OCI-M1 (cell line): ENCODE data around the gene ZNF385A.

ENCODE experiments used
- DNase-seq: peaks from one replicate; lab custom pipeline; 2025; lab: John Stamatoyannopoulos, UW

ZNF385A gene

GRCh38 chr12:54373649-54374561, 10.6 kb downstream of the ZNF385A start:
- no peak for DNase-seq

- DNase-seq: no peak
These were observed 12.3 kb downstream of the ZNF385A start for GRCh38 chr12:54372113-54372806.

GRCh38 chr12:54371328-54372112, 13.0 kb downstream of the ZNF385A start:
- DNase-seq: no peak

- no peak for DNase-seq
These were observed 14.3 kb downstream of the ZNF385A start for GRCh38 chr12:54370171-54370730.

- no peak for DNase-seq
These were observed 14.9 kb downstream of the ZNF385A start for GRCh38 chr12:54369597-54370131.

- DNase-seq: peak; percentile 94
These were observed 15.6 kb downstream of the ZNF385A start for GRCh38 chr12:54368709-54369596.

- DNase-seq: peak; percentile 75
These were observed 16.4 kb downstream of the ZNF385A start for GRCh38 chr12:54368025-54368708.

- DNase-seq: peak; percentile 35
These were observed 20.1 kb downstream of the ZNF385A start, which contains the start of gene GPR84 for GRCh38 chr12:54364413-54364812. TSS of gene GPR84 (minus strand) at chr12:54364486. CDS start at chr12:54363851, 635 bp downstream.

- DNase-seq: no peak
These were observed 20.9 kb downstream of the ZNF385A start for GRCh38 chr12:54363618-54364017.

GRCh38 chr12:54363047-54363446, 21.5 kb downstream of the ZNF385A start:
- no peak for DNase-seq

GRCh38 chr12:54360717-54361456, 23.6 kb downstream of the ZNF385A start:
- DNase-seq: peak; percentile 88

GRCh38 chr12:54359762-54360351, 24.7 kb downstream of the ZNF385A start:
- DNase-seq: peak; percentile 66

- peak; percentile 99 for DNase-seq
These were observed 25.4 kb downstream of the ZNF385A start for GRCh38 chr12:54358945-54359761.

- peak; percentile 69 for DNase-seq
These were observed 26.2 kb downstream of the ZNF385A start for GRCh38 chr12:54358191-54358944.

- DNase-seq: no peak
These were observed 26.9 kb downstream of the ZNF385A start for GRCh38 chr12:54357506-54358190.

GRCh38 chr12:54356951-54357356, 27.6 kb downstream of the ZNF385A start:
- DNase-seq: peak; percentile 36

GRCh38 chr12:54356228-54356627, 28.3 kb downstream of the ZNF385A start:
- no peak for DNase-seq
